ENCODE measurements around the gene IL34. TPM values are rescaled to one million over a fixed set of nuclear protein-coding genes. Genes with fewer than 3 reads are reported as not detected.

The IL34 gene
- total and polyA plus RNA-seq, 2 of the 13 experiments (the other 11 are each of a cell fraction or from before 2014, with no cell fraction given): 1.2 to 1.3 TPM

- no peak for TF ChIP-seq BATF2 (CRISPR knock-in tag; IDR thresholded peaks at IDR 0.05)
- TF ChIP-seq MED1 (CRISPR knock-in tag; IDR thresholded peaks at IDR 0.05): peak; percentile 74
- peak; percentile 69 for TF ChIP-seq ZNF292 (CRISPR knock-in tag; IDR thresholded peaks at IDR 0.05; ENCODE audit: borderline replicate concordance, low read depth)
- TF ChIP-seq ZNF441 (CRISPR knock-in tag; IDR thresholded peaks at IDR 0.05; ENCODE audit: borderline replicate concordance): no peak
- no peak for TF ChIP-seq ZNF24 (IDR thresholded peaks at IDR 0.05)
- no peak for TF ChIP-seq ZNF607 (CRISPR knock-in tag; IDR thresholded peaks at IDR 0.05; ENCODE audit: borderline replicate concordance)
- TF ChIP-seq MXD1 (CRISPR knock-in tag; IDR thresholded peaks at IDR 0.05): no peak
- TF ChIP-seq MLXIP (CRISPR knock-in tag; IDR thresholded peaks at IDR 0.05; ENCODE audit: borderline replicate concordance): no peak
- no peak for TF ChIP-seq ZNF354B (CRISPR knock-in tag; IDR thresholded peaks at IDR 0.05)
- no peak for TF ChIP-seq UBTF (CRISPR knock-in tag; IDR thresholded peaks at IDR 0.05)
- TF ChIP-seq MXI1 (IDR thresholded peaks at IDR 0.05; ENCODE audit: borderline replicate concordance, low read depth, low read length): no peak
- TF ChIP-seq HHEX (CRISPR knock-in tag; IDR thresholded peaks at IDR 0.05): no peak
- no peak for TF ChIP-seq POGK (CRISPR knock-in tag; conservative IDR thresholded peaks at IDR 0.05)
- no peak for TF ChIP-seq NR2F1 (CRISPR knock-in tag; IDR thresholded peaks at IDR 0.05)
- no peak for TF ChIP-seq ZNF3 (CRISPR knock-in tag; IDR thresholded peaks at IDR 0.05)
- TF ChIP-seq TOPORS (CRISPR knock-in tag; IDR thresholded peaks at IDR 0.05): no peak; the same call in 1 of the 2 replicates
Observed at GRCh38 chr16:70689035-70689969, 42.9 kb downstream of the IL34 start (continued).
